ENCODE results near the gene GNA12. TPM values are rescaled to one million over a fixed set of nuclear protein-coding genes. Genes with fewer than 3 reads are reported as not detected.

GNA12 gene
- total and polyA plus RNA-seq, 10 donors: 12.3 to 64.2 (median 32.4) TPM

DNA sequence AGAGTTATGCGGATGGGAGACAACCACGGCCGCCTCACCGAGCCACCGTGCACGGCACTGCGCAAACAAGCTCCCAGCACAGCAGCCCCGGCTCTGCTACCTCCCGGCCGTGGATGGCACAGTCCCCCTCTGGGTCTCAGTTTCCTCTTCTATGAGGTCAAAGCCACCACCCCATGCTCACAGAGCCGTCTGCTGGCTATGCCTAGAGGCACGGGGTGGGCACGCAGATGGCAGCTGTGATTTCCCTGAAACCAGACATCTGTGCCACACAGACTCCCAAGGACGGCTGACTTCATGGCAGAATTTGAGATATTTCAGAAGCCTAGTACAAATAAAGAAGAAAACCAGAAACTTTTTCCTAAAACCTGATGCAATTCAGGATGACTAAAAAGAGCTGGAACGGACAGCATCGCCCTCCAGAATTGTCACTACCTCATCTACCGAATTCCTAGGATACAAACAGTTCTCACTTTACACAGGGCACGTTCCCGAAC, 82.9 kb downstream of the GNA12 start:
- intact Hi-C loops (cut with DNase I; ENCODE audit: low total_unique reads): no loop called here
- Histone ChIP-seq H3K27ac (peak overlapping the region in 6 of 8 donors; percentile 44 to 89 (median 62)), H3K36me3 (peaks cover 0 to 35% (median 0%) of the 10 kb centered on the region in 6 donors), H3K4me3 (no peak overlapping the region), H3K27me3 (replicated peaks in 1 of 7) (no peaks in the 10 kb centered on the region), H3K9me3 (no peaks in the 10 kb centered on the region), H3K4me1 (peaks cover 45 to 74% (median 63%) of the 10 kb centered on the region in 6 donors)
- 91 to 95% (median 93%) methylated on average over 19 of the region's 19 CpGs for WGBS, 5 donors
- no peak for DNase-seq
- no peak for TF ChIP-seq POLR2AphosphoS5 (IDR thresholded peaks at IDR 0.05)
- TF ChIP-seq, protein P1, sequence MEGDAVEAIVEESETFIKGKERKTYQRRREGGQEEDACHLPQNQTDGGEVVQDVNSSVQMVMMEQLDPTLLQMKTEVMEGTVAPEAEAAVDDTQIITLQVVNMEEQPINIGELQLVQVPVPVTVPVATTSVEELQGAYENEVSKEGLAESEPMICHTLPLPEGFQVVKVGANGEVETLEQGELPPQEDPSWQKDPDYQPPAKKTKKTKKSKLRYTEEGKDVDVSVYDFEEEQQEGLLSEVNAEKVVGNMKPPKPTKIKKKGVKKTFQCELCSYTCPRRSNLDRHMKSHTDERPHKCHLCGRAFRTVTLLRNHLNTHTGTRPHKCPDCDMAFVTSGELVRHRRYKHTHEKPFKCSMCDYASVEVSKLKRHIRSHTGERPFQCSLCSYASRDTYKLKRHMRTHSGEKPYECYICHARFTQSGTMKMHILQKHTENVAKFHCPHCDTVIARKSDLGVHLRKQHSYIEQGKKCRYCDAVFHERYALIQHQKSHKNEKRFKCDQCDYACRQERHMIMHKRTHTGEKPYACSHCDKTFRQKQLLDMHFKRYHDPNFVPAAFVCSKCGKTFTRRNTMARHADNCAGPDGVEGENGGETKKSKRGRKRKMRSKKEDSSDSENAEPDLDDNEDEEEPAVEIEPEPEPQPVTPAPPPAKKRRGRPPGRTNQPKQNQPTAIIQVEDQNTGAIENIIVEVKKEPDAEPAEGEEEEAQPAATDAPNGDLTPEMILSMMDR (IDR thresholded peaks at IDR 0.05 in 8 of 11, conservative IDR thresholded peaks at IDR 0.05 in 3 of 11): no peak
- no peak for TF ChIP-seq POLR2A (IDR thresholded peaks at IDR 0.05)

DNA sequence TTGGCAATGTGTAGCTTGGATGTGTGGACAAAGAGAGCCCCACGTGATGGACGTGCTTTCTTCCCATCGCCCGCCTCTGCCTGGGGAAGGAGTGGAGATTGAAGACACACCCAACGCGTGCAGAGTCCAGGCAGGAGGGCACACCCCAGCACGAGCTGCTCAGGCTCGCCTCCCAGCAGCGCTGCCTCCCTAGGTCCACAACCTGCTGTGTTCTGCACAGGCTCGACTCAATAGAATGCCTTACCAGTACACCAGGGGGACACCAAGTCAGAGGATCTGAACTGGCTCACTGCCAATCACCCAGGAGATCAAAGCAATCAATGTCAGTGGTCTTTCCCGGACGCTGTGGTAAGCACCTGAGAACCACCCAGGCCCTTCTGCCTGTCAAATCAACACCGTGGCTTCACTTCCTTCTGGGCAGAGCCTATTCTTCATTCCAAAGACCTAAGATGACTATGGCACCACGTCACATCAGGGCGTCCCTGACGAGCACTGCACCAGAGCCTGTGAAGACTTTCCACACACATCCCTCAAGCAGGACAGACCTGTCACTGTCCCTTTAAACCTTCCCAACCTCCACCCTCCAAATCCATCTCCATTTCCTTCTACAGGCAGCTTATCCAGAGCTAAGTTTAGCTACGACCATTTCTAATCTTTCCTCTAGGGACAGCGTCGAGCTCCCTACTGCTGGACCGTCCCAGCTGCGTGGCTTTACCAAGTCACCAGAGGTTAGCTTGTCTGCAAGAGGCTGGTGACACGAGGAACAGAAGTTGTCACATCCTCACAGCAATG, 83.8 kb downstream of the GNA12 start:
- DNase-seq: peak; percentile 85
- H3K27ac ChIP-seq: peak overlapping the region in 7 of 8 donors; percentile 44 to 89 (median 58)
- no peaks in the 10 kb centered on the region for H3K9me3 ChIP-seq
- peaks cover 45 to 74% (median 63%) of the 10 kb centered on the region in 6 donors for H3K4me1 ChIP-seq
- peaks cover 0 to 36% (median 0%) of the 10 kb centered on the region in 6 donors for H3K36me3 ChIP-seq
- H3K4me3 ChIP-seq: no peak overlapping the region
- intact Hi-C loops (cut with DNase I; ENCODE audit: low total_unique reads): no loop called here
- TF ChIP-seq, protein P1 (IDR thresholded peaks at IDR 0.05 in 8 of 11, conservative IDR thresholded peaks at IDR 0.05 in 3 of 11): peak in 8 of 11 experiments; percentile 15 to 39 (median 24)
- TF ChIP-seq POLR2A (IDR thresholded peaks at IDR 0.05): no peak
- peak; percentile 65 to 81 (median 72) for TF ChIP-seq POLR2AphosphoS5 (IDR thresholded peaks at IDR 0.05)
- H3K27me3 ChIP-seq (replicated peaks in 1 of 7): no peaks in the 10 kb centered on the region
- 44 to 58% (median 45%) methylated on average over 22 of the region's 22 CpGs for WGBS, 5 donors

DNA sequence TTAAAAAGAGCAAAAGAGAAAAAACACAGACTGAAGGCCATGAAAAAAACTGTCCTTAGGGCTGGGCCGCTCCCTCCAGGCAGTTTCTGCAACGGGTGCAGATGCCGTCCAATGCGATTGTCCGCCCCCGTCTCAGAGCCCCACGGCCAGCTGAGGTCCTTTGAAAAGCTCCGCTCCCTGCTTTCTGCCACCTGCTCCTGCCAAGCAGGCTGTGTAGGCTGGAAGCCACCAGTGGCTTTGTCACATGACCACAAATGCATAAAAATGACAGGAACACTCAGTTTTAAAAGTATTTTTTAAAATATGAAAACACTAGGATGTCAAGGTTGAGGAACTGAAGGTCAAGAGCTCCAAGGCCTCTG, 84.4 kb downstream of the GNA12 start:
- no peaks in the 10 kb centered on the region for H3K9me3 ChIP-seq
- H3K36me3 ChIP-seq: peaks cover 0 to 36% (median 0%) of the 10 kb centered on the region in 6 donors
- H3K4me1 ChIP-seq: peaks cover 45 to 74% (median 63%) of the 10 kb centered on the region in 6 donors
- DNase-seq: no peak
- 44 to 66% (median 52%) methylated on average over 8 of the region's 8 CpGs for WGBS, 5 donors
- intact Hi-C loops (cut with DNase I; ENCODE audit: low total_unique reads): no loop called here
- no peak overlapping the region for H3K4me3 ChIP-seq
- peak overlapping the region in 7 of 8 donors; percentile 44 to 89 (median 58) for H3K27ac ChIP-seq
- no peak for TF ChIP-seq POLR2AphosphoS5 (IDR thresholded peaks at IDR 0.05)
- TF ChIP-seq, protein P1 (IDR thresholded peaks at IDR 0.05 in 8 of 11, conservative IDR thresholded peaks at IDR 0.05 in 3 of 11): no peak
- no peak for TF ChIP-seq POLR2A (IDR thresholded peaks at IDR 0.05)
- no peaks in the 10 kb centered on the region for H3K27me3 ChIP-seq (replicated peaks in 1 of 7)

All from spleen (tissue), 11 donors.